Measurements from ENCODE around the gene SP110.
"Not testable (repeated sequence)": the region's sequence is repeated elsewhere in the genome, so short reads cannot be mapped to it uniquely, and the experiment has no call there.

Gene SP110

DNA sequence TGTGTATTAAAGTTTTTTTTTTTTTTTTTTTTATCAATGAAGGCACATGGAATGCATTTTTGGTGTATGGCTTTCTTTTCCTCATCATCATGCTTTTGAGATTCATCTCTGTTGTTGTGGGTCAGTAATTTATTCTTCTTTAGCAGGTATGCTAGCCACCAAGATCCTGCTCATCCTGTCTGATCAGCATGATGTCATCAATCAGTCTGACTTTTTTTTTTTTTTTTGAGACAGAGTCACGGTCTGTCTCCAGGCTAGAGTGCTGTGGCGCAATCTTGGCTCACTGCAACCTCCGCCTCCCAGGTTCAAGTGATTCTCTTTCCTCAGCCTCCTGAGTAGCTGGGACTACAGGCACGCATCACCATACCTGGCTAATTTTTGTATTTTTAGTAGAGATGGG lies 3.0 kb upstream of the SP110 start:
- DNase-seq: not testable (repeated sequence)

DNA sequence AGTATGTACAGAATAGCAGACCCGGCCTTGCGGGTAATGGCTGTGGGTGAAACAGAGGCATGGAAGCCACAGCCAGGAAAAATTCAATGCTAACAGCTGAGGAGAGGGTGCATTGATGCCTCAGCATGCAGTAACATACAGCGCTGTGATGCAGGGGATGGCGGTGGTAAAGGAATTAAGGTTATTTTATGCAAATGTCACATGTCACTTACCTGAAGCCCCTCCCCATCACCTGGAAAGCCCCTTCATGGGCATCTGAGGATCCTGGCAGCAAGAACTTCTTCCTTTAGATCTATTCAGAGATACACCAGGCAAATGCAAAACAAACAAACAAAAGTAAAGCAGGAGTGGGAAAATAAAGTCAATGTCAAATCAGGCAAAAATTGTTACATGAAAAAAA lies 1.7 kb upstream of the SP110 start:
- DNase-seq: no peak

DNA sequence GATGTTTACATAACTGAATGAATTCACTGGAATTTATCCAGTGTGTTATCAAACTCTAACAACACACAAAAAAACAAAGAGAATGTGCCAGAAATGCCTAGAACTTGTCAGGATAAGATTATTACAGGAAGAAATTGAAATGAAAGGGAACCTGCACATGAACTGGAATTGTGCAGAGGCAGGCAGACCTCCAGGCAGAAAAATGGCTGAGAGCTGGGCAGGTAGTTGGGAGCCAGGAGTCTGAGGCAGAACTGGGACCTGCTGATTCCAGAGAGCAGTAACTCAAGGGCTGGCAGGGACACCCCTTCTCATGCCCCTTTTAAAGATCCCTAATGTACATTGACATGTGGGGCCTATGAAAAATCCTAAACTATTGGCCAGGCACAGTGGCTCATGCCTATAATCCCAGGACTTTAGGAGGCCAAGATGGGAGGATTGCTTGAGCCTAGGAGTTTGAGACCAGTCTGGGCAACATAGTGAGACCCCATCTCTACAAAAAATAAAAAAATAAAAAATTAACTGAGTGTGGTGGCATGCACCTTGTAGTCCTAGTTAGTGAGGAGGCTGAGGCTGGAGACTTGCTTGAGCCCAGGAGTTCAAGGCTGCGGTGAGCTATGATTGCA lies 674 bp upstream of the SP110 start:
- no peak for DNase-seq

DNA sequence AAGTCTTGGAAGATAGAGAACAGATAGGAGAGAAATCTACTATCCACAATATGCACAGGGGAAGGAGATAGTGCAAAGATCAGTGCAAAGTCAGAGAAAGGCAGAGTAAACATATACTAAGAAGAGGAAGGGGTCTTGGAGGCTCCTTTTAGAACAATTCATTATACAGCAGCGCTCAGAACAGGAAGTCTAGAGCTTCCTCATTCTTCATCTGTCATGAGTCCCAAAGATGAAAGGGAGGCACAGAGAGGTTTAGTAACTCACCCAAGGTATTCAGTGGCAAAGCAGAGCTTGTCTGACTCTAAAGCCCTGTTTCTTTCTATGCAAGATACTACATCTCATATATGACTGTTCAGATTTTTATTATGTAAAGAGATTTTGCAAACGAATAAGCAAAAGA lies 1.4 kb downstream of the SP110 start:
- no peak for DNase-seq

DNA sequence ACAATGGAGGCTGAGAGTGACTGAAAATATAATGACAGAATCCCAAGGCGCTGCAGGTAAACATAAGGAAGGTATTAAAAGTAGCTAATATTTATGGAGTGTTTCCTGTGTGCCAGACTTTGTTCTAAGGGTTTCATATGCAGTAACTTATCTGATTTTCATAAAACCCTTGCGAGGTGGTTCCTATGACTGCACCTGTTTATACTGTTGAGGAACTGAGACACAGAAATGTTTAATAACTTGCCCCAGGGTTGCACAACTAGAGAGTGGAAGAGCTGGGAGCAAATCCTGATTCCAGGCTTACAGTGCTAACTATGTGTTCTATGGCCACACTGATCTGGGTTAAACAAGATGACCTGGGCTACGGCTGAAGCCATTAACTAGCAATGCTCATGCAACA lies 2.4 kb downstream of the SP110 start:
- DNase-seq: no peak

DNA sequence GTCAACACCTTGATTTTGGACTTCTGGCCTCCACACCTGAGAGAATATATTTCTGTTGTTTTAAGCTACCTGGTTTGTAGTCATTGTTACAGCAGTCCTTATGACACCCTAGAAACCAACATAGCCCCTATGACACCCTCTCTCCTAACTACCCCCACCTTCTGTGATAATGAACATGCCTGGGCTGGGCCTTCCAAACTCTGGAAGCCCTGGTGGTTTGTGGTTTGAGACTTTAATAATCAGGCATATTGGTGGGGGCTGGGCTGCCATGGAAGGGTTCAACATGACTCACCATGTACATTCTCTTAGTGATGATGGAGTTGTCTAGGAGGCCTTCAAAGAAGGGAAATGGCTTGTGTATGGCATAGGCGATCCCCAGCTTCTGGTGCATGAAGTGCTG lies 3.3 kb downstream of the SP110 start:
- no peak for DNase-seq

DNA sequence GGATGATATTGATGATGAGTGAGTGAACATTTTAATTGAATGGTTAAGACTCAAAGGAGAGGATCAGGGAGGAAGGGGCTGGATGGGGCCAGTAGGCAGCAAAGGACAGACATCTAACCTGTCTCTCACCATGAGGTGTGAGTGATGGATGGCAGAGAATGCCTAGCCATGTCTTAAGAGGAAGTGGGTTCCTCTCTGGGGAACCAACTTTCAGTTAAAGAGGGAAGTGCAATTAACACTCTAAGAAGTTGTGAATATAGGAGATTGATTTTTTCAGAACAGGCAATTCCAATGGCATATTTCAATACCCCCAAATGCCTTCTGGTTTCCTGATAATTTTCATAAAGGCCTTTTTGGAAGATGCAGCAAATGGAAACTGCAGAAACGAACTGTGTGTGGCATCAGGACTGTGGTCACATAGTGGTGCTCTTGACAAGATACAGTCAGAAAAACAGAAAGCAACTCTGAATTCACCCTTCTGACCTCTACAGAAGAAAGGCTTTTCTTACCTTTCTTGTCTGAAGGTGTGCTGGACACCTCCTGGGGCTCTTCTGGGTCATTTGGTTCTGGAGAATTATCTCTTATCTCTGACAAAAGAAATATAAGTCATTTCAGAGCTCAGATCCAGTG lies 10.2 kb downstream of the SP110 start:
- DNase-seq: no peak

DNA sequence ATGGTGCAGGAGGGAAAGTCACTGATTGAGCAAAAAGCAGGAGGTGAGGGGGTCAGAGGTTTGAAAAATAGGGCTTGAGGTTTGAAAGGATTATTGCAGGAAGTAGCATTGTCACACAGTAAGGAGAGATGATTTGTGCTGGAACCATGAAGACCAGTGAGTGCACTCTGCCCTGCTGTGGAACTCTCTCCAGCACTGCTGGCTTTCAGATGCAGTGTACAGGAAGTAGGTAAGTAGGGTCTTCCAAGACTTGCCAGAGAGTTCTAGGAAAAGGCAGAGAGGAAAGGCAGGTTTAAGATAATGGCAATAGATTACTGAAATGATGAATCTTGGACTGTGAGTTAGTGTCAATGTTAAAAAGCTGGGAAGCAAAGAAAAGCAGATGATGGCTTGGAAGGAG lies 11.2 kb downstream of the SP110 start:
- no peak for DNase-seq

DNA sequence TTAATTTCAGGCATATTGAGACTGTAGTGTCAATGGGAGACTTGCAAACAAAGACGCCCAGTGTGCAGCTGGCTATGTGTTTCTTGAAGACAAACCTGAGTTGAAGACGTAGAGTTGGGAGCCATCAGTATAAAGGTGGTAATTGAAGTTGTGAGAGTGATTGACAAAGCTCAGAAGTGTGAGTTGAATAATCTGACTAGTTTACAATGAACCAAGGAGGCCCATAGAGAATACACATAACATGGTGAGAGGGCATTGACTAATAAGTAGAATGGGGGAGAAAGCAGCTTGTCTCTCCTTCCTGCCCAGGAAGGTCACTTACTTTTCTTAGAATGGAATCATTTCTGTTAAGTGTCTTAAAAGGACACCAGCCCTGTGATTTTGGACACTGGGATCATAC lies 14.1 kb downstream of the SP110 start:
- no peak for DNase-seq

DNA sequence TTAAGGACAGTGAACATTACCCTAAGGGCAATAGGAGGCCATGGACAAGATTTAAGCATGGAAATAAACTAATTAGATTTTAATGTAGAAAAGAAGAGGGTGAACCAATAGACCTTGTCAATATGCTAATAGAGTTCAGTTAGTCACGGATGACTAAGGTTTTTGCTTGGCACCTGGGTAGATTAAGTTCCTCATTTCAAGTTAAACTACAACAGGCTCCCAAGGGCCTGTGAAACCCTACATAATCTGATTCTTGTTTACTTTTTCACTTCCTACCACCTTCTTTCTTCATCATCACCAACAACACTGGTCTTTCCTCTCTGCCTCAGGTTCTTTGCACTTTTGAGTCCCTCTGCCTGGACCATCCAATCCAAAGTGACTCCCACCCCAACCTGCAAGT lies 14.8 kb downstream of the SP110 start:
- DNase-seq: no peak

DNA sequence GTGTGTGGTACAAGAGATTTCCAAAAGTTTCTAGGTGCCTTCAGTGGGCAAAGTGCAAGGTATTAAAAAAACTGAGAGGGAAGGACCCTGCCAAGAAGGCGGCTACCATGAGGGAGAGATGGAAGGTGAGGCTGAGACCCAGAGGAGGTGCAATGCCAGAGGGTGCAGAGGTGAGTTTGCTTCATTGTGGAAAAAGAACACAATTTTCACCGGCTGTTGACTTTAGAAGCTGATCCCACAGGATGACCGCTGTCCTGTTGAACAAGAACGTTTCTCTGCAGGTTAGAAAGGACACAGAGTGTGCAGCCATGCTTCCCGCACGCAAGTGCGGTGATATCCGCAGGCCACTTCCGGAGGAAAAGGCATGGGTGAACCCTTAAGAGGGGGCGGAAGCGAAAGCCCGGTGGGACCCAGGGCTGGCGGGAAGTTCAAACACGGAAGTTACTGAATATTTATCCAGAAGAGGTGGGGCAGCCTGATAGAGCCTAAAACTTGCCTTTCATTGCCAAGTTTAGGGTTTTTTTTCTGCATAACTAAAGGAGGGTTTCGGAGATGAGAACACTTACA lies 16.6 kb downstream of the SP110 start:
- DNase-seq: no peak

DNA sequence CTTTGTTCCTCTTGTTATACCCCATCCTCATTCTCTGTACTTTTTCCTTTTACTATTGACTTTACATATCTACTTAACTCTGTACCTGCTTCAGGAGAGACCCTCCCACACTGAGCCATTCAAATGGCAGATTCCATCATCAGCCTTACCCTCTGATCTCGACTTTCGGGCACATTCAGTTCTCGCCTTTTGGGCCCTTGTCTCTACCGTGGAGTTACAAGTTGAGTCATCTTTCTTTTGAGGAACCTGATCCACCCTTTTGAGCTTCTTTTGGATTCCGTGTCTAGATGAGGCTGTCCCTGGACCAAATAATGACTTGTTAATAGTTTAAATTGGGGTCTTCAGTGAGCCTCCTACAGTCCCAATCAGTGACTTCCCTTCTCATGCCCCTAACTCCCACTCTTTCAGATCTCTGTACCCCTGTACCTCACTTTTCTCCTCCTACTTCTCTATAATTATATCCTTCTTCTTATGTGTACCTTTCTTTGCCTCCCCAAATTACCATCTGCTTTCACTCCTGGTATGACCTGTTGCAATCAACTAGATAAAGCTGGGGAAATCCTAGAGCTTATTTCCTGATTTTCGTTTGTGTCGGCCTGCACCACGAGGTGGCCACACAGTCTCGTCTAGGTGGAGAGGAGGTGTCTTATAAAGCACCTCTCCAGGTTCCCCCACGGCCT lies 17.2 kb downstream of the SP110 start:
- no peak for DNase-seq

DNA sequence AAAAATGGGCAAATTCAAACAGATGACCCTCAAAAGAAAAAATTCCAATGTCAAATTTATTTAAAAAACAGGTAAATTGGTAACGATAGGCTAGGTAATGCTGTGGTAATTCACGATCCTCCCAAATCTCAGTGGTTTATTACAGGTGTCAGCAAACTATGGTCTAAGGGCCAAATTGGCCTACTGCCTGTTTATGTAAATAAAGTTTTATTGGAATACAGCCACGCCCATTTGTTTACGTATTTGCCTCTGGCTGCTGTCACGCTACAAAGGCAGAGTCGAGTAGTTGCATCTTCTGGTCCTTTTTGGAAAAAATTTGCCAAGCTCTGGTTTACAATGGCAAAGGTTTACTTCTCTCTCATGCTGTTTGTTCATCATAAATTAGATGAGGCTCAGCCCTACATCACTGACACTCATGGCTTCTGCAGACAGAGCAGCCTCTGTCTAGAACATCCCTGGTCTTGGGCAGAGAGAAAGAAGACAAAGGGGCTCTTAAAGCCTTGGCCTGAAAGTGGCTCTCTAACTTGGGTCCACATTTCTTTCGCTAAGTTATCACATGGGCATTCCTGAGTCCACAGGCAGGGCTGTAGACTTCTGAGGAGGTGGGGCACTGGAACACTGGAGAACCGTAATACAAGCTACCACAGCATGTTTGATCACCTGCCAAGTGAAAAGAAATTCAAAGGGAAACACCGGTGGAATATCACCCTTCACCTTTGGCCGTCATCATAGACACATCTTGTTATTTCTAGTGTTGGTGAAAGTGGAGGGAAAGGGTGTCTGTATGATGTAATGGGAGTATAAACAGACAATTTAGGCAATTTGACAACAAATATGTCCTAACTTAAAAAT lies 34.8 kb downstream of the SP110 start:
- no peak for DNase-seq

DNA sequence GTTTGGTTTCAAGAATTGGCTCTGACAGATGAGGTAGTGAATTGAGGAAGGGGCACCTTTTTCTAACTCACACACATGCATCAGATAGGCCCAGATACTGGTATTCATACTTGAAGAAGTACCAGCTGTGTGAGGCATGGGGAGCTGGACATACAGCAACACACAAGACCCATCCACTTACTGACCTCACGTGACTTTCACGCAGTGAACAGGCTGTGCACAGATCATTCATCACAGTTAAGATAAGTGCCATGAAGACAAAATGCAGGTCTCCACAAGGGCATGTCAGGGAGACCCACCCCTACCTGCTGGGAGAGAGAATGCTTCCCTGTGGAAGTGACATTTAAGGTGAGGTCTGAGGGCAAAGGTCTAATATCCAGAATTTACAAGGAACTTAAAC lies 38.6 kb downstream of the SP110 start:
- DNase-seq: no peak

DNA sequence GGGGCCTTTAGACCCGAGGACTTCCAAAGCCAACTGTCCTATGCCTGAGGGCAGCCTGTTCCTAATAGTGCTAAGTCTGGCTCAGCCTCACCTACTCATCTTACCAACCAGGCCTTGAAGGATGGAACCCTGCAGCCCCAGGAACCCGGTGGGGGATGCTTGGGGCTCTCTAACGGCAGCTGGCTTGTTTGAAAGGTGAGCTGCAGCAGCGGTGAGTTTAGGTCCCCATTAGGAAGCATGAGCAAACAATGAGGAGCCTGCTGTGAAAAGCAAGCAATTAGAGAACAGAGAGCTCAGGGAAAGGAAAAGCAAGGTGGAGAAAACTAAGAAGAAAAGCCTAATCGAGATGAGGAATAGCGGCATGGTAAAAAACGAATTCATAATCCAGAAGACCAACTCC lies 39.9 kb downstream of the SP110 start:
- no peak for DNase-seq

DNA sequence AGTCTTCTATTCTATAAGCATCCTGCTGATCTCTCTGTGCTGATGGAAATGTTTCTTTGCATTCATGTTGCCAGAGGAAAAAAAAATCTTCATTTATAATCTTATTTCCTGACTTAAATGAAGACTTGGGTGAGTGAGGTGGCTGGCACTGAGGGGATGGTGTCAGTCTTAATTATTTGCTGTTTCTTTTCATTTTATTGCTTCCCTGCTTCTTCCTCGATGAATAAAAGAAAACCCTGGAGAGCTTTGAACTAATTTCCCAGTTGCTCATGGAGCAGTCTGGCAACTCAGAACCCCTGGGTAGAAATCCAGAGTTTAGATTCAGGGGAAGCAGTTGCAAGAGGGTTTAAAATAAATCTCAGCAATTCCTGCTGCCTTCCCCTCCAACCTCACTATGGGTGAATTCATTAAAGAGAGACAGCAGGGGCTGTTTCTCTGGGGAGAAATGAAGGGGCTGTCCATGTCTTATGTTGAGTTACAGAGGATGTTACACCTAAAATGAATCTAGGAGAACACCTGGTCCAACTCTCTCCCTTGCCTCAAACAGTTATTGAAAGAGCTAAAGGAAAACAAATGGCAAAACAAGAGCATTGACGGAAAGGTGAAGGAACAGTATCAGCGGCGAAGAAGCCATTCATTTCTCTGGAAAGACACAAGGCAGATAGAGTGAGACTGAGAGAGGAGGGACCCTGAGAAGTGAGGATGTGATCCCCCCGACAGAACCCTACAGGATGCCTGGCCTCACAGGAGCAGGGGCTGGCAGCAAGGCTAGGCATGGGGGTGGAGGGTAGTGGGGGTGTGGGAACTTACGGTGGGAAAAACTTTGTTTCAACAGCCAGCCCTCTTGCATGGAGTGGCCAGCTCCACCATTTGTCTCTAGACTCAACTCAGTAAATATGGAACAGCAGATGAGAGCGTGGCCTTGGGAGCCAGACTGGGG lies 41.0 kb downstream of the SP110 start:
- no peak for DNase-seq

DNA sequence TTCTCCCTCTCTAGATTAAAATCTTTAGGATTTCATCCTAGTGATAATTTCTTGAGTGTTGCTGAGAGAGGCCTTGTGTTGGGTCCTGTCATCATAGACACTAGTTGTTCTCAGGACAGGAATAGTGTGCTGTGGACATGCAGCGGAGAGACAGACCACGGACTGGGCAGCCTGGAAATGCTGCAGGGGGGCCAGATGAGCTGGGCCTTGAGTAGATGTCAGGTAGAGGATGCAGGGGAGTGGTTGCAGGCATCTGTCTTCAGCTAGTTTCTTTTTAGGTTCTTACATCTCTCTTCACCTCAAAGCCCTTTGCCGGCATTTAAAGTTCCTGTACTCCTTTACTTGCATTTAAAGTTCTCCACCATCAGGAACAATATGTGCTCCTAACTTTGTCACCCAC lies 42.8 kb downstream of the SP110 start:
- no peak for DNase-seq

DNA sequence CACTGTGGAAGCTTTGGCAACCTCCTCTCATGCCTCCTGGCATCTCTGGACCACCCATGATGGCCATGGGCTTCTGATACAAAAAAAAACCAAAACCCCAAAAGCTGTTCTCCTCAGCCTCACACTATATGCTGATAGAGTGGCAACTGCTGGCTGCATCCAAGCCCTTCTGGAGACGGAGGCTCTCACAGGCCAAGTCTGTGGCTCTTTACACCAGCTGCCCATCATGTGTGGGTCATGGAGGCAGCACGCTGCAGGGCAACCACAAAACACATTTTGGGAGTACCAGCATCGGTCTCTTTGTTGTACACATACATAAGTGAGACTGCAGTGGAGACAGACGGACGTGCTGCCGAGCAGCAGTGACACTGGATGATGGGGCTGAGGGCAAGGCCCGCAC lies 45.3 kb downstream of the SP110 start:
- DNase-seq: no peak

DNA sequence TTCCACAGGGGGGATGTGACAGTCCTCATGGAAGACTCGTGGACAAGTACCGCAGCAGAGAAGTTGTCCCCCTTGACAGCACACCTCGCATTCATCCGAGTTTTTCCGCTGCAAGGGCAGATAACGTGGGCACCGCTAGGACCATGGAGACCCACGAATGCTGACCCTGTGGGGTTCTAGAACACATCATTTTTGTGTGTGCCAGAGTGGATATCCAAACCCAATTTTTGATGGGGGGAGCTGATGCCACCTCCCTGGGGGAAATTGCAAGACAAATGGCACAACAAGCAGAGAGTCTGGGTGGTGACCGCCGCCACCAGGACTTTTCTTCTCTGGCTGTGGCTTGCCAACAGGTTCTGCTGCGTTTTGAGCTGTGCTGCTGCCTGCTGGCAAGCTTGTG lies 46.9 kb downstream of the SP110 start:
- no peak for DNase-seq

DNA sequence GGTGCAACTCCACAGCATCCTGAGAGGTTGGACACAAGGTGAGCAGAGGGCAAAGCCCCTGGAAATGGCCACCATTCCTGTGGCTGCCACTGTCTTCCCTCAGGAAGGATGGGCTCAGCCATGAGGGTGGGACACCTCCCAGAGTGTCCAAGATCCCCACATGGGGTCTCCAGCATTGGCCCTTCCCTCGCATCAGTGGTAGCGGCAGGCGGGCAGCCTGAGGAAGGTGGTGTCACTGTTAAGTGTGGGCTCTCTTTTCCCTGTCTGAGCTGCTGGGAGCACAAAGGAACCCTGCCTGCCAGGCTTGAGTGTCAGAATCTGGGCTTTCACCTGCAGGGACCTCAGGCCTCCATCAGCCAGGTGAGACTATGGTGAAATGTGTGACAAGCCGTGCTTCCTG lies 47.6 kb downstream of the SP110 start:
- DNase-seq: no peak

DNA sequence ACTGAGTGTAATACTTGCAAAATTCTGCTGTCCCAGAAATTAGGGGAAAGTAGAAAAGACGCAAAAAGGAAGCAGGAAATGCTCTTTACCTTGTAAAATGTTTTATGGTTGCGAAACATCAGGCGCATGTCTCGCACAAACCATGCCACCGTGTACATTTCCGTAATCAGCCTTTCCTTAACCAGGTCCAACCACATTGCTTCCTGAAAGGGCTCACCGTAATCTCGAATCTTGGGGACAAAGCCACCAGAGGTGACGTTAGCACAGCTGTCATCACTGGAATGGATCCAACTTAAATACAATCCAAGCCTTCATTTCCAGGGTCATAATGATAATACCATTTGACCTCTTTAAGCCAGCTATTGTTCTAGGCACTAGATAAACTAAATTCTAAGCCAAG lies 49.3 kb downstream of the SP110 start:
- DNase-seq: no peak

DNA sequence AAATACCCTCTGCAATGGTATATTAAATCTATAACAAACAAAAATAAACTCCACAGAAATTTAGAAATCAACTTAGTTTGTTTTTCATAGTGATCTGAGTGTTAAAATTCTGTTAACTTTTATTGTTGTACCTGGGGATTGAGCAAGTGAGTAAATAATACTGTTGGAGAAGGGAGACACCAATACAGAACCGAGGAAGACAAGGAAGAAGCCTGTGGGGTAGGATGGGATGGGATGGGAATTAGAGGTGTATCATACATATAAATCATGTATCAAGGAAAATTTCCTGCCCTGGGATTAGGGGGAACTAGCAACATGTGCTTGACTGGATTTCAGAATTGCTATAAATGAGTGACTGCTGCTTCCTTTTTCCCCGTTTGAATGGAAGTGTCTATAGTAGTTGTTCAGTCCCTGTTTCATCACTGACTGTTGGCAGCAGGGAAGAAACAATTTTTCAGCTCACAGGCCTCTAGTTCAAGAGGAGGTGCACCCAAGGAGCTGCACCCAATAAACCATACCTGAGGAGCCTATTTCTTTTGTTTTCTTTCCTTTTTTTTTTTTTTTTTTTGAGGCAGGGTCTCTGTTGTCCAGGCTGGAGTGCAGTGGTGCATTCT lies 53.1 kb downstream of the SP110 start:
- DNase-seq: no peak
